AG04449 (cell line): ENCODE measurements around the gene NLGN2.

Experiments
- CTCF ChIA-PET: fragments of 350-600 bp; formaldehyde crosslinking; extraction: SDS; loops from one replicate; lab custom pipeline; 2021; ENCODE audit warnings: antibody characterized with exemption; lab: Yijun Ruan, JAX
- POLR2A ChIA-PET: fragments of 400-600, 350-600 bp; formaldehyde crosslinking; extraction: SDS; loops from one replicate; lab custom pipeline; 2020; ENCODE audit warnings: antibody characterized with exemption, inconsistent platforms; lab: Yijun Ruan, JAX
- DNase-seq: peaks from one replicate; pipeline ENCODE4 v3.0.0-alpha.2; 2010; ENCODE audit warnings: low read depth, low spot score
- H3K4me3 ChIP-seq: 2 replicates; pipeline ENCODE4 v1.5.1; 2011; ENCODE audit warnings: low read depth, mild to moderate bottlenecking, control low read depth, low read length
- TF ChIP-seq, protein P1 (sequence below): IDR thresholded peaks from one replicate; pipeline ENCODE4 v1.5.1; 2011; ENCODE audit warnings: mild to moderate bottlenecking, moderate library complexity, low read length, control low read depth, inconsistent platforms; ENCODE audit not compliant: insufficient read depth; ENCODE audit errors: missing control alignments

Gene NLGN2

DNA sequence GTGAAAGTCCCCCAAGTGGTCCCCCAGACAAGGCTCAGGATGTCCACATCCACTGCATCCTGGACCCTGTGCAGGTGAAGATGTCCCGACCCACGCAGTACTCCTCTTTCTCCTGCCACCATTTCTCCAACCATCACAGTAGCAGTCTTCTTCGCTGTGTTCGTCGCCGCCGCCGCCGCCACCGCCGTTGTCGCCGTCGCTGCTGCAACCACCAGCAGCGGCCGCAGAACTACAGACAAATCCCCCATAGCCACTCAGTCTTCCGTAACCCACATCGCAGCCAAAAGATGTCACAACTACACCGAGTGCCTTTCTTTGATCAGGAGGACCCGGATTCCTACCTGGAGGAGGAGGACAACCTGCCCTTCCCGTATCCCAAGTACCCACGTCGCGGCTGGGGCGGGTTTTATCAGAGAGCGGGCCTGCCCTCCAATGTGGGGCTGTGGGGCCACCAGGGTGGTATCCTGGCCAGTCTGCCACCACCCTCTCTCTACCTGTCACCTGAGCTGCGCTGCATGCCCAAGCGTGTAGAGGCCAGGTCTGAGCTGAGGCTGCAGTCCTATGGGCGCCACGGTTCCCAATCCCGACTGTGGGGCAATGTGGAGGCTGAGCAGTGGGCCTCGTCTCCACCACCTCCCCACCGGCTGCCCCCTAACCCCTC lies 18.7 kb downstream of the NLGN2 start:
- no peak overlapping the region for H3K4me3 ChIP-seq
- ChIA-PET CTCF (interaction anchor here (3.4 kb wide), 1 partner anchor 10 kb away, joined by 10 read pairs; no protein-coding TSS in a partner anchor), POLR2A (no interaction called here)
- DNase-seq: no peak
- TF ChIP-seq, protein P1, sequence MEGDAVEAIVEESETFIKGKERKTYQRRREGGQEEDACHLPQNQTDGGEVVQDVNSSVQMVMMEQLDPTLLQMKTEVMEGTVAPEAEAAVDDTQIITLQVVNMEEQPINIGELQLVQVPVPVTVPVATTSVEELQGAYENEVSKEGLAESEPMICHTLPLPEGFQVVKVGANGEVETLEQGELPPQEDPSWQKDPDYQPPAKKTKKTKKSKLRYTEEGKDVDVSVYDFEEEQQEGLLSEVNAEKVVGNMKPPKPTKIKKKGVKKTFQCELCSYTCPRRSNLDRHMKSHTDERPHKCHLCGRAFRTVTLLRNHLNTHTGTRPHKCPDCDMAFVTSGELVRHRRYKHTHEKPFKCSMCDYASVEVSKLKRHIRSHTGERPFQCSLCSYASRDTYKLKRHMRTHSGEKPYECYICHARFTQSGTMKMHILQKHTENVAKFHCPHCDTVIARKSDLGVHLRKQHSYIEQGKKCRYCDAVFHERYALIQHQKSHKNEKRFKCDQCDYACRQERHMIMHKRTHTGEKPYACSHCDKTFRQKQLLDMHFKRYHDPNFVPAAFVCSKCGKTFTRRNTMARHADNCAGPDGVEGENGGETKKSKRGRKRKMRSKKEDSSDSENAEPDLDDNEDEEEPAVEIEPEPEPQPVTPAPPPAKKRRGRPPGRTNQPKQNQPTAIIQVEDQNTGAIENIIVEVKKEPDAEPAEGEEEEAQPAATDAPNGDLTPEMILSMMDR: no peak

- no peak for DNase-seq
- CTCF ChIA-PET: interaction anchor here (1.4 kb wide), 1 partner anchor 133 kb away, joined by 3 read pairs; no protein-coding TSS in a partner anchor
- POLR2A ChIA-PET: no interaction called here
- H3K4me3 ChIP-seq: no peak overlapping the region
- TF ChIP-seq, protein P1: no peak
These were observed 19.3 kb downstream of the NLGN2 start for GRCh38 chr17:7426896-7427489.

DNA sequence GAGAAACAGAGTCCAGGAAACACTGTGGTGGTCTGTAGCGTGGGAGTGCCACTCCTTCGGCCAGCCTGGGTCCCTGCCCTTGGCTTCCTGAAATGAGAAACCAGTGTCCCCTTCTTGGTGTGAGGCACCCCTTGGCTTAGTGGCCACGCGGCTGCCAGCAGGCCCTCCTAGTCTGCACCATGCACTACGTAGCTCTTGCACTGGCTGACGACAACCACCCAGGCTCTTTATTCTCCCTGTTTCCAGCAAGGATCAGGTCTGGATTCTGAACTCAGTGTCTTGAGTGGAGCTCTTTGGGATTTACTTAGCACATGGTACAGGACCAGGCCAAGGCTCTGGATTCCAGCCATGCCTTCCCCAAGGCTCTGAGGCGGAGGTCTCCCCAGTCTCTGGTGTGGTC lies 19.9 kb downstream of the NLGN2 start:
- no peak for DNase-seq
- no peak overlapping the region for H3K4me3 ChIP-seq
- POLR2A ChIA-PET: no interaction called here
- TF ChIP-seq, protein P1: no peak
- CTCF ChIA-PET: interaction anchor here (1.4 kb wide), 1 partner anchor 133 kb away, joined by 3 read pairs; no protein-coding TSS in a partner anchor

DNA sequence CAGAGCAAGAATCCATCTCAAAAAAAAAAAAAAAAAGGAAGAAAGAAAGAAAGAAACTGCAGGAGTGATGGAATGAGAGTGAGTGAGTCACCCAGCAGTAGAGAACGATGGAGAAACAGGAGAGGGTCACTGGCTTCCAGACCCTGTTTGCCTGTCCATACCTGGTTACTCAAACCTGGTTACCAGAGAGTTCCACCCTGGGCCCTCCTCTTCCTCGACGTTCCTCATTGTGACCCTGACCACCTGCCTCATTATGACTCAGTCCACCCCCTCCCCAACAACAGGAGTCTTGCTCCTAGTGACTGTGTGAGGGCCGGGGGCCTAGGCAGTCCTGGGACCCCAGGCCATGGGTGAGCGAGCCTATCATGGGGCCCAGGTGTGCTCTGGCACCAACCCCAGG lies 20.9 kb downstream of the NLGN2 start, which contains the start of gene SPEM3:
Gene SPEM3 (plus strand): TSS at position 301 of the 400 bp plus-strand sequence. CDS start 46 bp downstream, at position 347.
- TF ChIP-seq, protein P1: no peak
- no peak within 1 kb of the TSS for H3K4me3 ChIP-seq
- no peak for DNase-seq
- POLR2A ChIA-PET: interaction anchor here (0.6 kb wide), 1 partner anchor 8 kb away, joined by 3 read pairs; no protein-coding TSS in a partner anchor
- CTCF ChIA-PET: interaction anchor here (0.6 to 0.7 kb wide), 2 partner anchors 17 to 86 kb away, joined by 3 to 4 read pairs; no protein-coding TSS in a partner anchor

DNA sequence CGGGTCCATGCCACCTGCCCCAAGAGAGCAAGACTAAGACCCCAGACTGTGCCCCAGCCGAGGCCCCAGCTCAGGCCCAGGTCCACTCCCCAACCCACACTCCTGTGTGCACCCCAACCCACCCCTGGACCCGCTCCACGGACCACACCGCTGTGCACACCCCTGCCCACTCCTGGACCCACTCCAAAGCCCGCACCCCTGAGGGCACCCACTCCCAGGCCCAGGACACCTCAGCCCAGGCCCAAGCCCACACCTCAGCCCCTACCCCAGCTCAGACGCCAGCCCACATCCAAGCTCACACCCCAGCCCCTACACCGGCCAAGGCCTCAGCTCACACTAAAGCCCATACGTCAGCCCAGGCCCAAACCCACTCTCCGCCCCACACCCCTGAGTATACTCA lies 22.1 kb downstream of the NLGN2 start:
- ChIA-PET CTCF (no interaction called here), POLR2A (no interaction called here)
- no peak for DNase-seq
- TF ChIP-seq, protein P1: no peak
- H3K4me3 ChIP-seq: no peak overlapping the region

- TF ChIP-seq, protein P1: no peak
- CTCF ChIA-PET: interaction anchor here (1.9 kb wide), 1 partner anchor 75 kb away, joined by 7 read pairs; the partner anchor contains the start of gene TMEM95
- POLR2A ChIA-PET: no interaction called here
- H3K4me3 ChIP-seq: no peak overlapping the region
- no peak for DNase-seq
These were observed 23.6 kb downstream of the NLGN2 start for GRCh38 chr17:7431231-7431630.
